Measurements from ENCODE around the gene HABP2. TPM values are rescaled to one million over a fixed set of nuclear protein-coding genes. Genes with fewer than 3 reads are reported as not detected.

The HABP2 gene
- total RNA-seq, 1 donor from 2014 or later, result not detected

- CTCF ChIA-PET, result interaction anchor here (1.2 kb wide), 1 partner anchor 11 kb away, joined by 4 read pairs; no protein-coding TSS in a partner anchor
- peaks cover 6% of the 10 kb centered on the region for H3K27me3 Mint-ChIP-seq
- POLR2A ChIA-PET, result no interaction called here
- H3K4me3 Mint-ChIP-seq, result no peak overlapping the region
- intact Hi-C loops (cut with micrococcal nuclease), result no loop called here
- no peaks in the 10 kb centered on the region for H3K36me3 Mint-ChIP-seq (ENCODE audit: low read depth)
- no peaks in the 10 kb centered on the region for H3K4me1 Mint-ChIP-seq
- DNase-seq (no peak), ATAC-seq (ENCODE audit: low read depth) (no peak)
- TF ChIP-seq, protein P1, sequence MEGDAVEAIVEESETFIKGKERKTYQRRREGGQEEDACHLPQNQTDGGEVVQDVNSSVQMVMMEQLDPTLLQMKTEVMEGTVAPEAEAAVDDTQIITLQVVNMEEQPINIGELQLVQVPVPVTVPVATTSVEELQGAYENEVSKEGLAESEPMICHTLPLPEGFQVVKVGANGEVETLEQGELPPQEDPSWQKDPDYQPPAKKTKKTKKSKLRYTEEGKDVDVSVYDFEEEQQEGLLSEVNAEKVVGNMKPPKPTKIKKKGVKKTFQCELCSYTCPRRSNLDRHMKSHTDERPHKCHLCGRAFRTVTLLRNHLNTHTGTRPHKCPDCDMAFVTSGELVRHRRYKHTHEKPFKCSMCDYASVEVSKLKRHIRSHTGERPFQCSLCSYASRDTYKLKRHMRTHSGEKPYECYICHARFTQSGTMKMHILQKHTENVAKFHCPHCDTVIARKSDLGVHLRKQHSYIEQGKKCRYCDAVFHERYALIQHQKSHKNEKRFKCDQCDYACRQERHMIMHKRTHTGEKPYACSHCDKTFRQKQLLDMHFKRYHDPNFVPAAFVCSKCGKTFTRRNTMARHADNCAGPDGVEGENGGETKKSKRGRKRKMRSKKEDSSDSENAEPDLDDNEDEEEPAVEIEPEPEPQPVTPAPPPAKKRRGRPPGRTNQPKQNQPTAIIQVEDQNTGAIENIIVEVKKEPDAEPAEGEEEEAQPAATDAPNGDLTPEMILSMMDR (IDR thresholded peaks at IDR 0.05), result no peak
- no peak overlapping the region for H3K27ac Mint-ChIP-seq
- H3K9me3 Mint-ChIP-seq, result peaks cover 18% of the 10 kb centered on the region
Measured at GRCh38 chr10:113515161-113515560, 37.7 kb upstream of the HABP2 start.

DNA sequence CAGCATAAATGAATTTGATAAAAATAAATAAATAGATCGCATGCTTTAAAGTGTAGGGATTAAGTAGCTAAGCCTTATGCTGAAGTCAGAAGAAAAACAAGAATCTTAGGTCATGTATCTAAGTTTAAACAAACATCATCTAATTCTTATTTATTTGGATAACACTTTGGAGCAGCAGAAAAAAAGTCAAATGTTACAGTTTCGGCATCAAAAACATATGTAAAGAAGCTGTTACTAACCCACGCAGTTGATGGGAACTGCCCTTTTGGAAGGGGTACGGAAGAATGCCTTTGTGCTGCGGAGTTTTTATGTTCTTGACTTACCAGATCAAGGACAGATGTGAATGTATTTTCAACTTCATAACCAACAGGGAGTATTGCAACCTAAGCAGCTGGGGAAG lies 37.3 kb upstream of the HABP2 start:
- peaks cover 5% of the 10 kb centered on the region for H3K27me3 Mint-ChIP-seq
- TF ChIP-seq, protein P1 (IDR thresholded peaks at IDR 0.05), result no peak
- ATAC-seq (ENCODE audit: low read depth), result no peak
- DNase-seq, result no peak
- intact Hi-C loops (cut with micrococcal nuclease), result no loop called here
- ChIA-PET POLR2A (no interaction called here), CTCF (no interaction called here)
- H3K4me3 Mint-ChIP-seq, result no peak overlapping the region
- H3K4me1 Mint-ChIP-seq, result no peaks in the 10 kb centered on the region
- no peaks in the 10 kb centered on the region for H3K36me3 Mint-ChIP-seq (ENCODE audit: low read depth)
- no peak overlapping the region for H3K27ac Mint-ChIP-seq
- H3K9me3 Mint-ChIP-seq, result peaks cover 14% of the 10 kb centered on the region

DNA sequence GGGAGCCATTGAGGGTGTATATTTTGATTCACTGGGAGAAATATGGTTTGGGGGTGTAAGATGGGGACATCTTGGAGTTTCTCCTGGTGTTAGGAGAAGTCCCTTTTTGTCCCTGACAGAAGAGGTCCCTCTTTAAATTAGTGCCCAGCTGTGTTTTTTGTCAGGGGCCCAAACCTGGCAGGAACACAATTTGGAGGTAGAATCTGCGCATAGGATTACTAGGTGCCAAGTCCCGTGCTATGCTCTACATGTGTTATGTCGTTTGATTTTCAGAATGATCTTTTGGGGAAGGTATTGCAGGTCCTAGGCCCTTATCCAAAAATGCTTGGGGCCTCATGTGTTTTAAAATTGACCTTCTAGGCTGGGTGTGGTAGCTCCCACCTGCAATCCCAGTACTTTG lies 36.8 kb upstream of the HABP2 start:
- Mint-ChIP-seq H3K27ac (no peak overlapping the region), H3K36me3 (ENCODE audit: low read depth) (no peaks in the 10 kb centered on the region), H3K4me1 (no peaks in the 10 kb centered on the region), H3K4me3 (no peak overlapping the region), H3K27me3 (peaks cover 8% of the 10 kb centered on the region), H3K9me3 (peaks cover 12% of the 10 kb centered on the region)
- POLR2A ChIA-PET, result no interaction called here
- DNase-seq, result no peak
- no peak for ATAC-seq (ENCODE audit: low read depth)
- TF ChIP-seq, protein P1 (IDR thresholded peaks at IDR 0.05), result no peak
- CTCF ChIA-PET, result no interaction called here
- intact Hi-C loops (cut with micrococcal nuclease), result no loop called here

DNA sequence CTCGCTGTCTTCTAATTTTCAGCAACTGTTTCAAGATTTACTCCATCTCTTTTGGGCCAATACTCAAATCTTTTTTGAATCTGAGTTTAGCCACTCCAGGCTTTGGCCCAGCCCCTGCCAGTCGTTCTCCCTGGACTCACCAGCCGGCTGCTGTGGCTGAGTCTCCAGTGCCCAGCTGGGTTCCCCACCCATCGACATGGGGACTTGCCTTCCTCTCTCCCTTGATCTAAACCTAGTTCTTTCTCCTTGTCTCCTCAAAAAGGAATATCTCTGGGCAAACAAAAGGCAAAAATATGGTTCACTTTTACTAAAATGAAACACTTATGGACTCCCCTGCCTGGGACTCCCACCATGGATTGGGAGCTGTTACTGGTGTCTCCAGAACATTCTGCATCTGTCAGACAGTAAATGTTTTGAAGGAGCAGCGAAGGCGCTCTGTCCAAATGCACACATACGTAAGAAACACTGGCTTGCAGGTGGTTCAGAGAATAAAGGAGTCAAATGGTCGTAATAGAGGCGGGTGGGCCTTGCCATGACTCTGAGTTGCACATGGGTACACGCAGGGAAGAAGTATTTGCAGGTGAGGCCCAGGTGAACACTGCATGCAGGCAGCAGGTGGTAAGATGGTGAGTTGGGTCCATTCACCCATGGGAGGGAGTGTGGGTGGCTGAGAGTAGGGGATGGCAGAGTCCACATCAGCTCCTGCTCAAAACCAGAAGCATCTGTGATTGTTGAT lies 35.5 kb upstream of the HABP2 start:
- ATAC-seq (ENCODE audit: low read depth) (no peak), DNase-seq (no peak)
- Mint-ChIP-seq H3K27ac (no peak overlapping the region), H3K36me3 (ENCODE audit: low read depth) (no peaks in the 10 kb centered on the region), H3K27me3 (peaks cover 10% of the 10 kb centered on the region), H3K9me3 (peaks cover 4% of the 10 kb centered on the region), H3K4me1 (no peaks in the 10 kb centered on the region), H3K4me3 (no peak overlapping the region)
- CTCF ChIA-PET, result no interaction called here
- TF ChIP-seq, protein P1 (IDR thresholded peaks at IDR 0.05), result no peak
- intact Hi-C loops (cut with micrococcal nuclease), result no loop called here
- POLR2A ChIA-PET, result no interaction called here

- POLR2A ChIA-PET, result no interaction called here
- CTCF ChIA-PET, result no interaction called here
- Mint-ChIP-seq H3K36me3 (ENCODE audit: low read depth) (no peaks in the 10 kb centered on the region), H3K4me3 (no peak overlapping the region), H3K27me3 (peaks cover 10% of the 10 kb centered on the region), H3K9me3 (peaks cover 3% of the 10 kb centered on the region), H3K4me1 (no peaks in the 10 kb centered on the region), H3K27ac (no peak overlapping the region)
- no peak for ATAC-seq (ENCODE audit: low read depth)
- no peak for DNase-seq
- TF ChIP-seq, protein P1 (IDR thresholded peaks at IDR 0.05), result no peak
- intact Hi-C loops (cut with micrococcal nuclease), result no loop called here
Measured at GRCh38 chr10:113517901-113518260, 35.0 kb upstream of the HABP2 start.
